ACC112 (cell line): Measurements from ENCODE around the gene PRR15L.

Experiments
- H2AFZ ChIP-seq: fragments of 200-600 bp; sonication (generic); one replicate; pipeline ENCODE4 v1.6.0; 2017; ENCODE audit warnings: antibody characterized with exemption, low read length; ENCODE audit not compliant: unreplicated experiment
- H3K27ac ChIP-seq: fragments of 200-600 bp; sonication (generic); 2 replicates; pipeline ENCODE4 v1.5.1; 2014; ENCODE audit warnings: low read depth, mild to moderate bottlenecking, antibody characterized with exemption, low read length, moderate library complexity
- H3K27me3 ChIP-seq: fragments of 200-600 bp; sonication (generic); 2 replicates; pipeline ENCODE4 v1.6.1; 2014; ENCODE audit warnings: mild to moderate bottlenecking, antibody characterized with exemption, low read length, moderate library complexity, mixed read lengths; ENCODE audit not compliant: insufficient read depth
- H3K36me3 ChIP-seq: fragments of 200-600 bp; sonication (generic); 2 replicates; pipeline ENCODE4 v1.6.1; 2016; ENCODE audit warnings: mild to moderate bottlenecking, antibody characterized with exemption, low read length, moderate library complexity, mixed read lengths; ENCODE audit not compliant: insufficient read depth
- H3K4me1 ChIP-seq: fragments of 200-600 bp; sonication (generic); one replicate; pipeline ENCODE4 v1.6.1; 2016; ENCODE audit warnings: low read length, mixed read lengths; ENCODE audit not compliant: insufficient read depth, unreplicated experiment, control insufficient read depth
- H3K4me3 ChIP-seq: fragments of 200-600 bp; sonication (generic); 2 replicates; pipeline ENCODE4 v1.5.1; 2014; ENCODE audit warnings: mild to moderate bottlenecking, low read depth, low read length
- H3K79me2 ChIP-seq: fragments of 200-600 bp; sonication (generic); one replicate; pipeline ENCODE4 v1.6.0; 2016; ENCODE audit warnings: low read length; ENCODE audit not compliant: control insufficient read depth, unreplicated experiment, insufficient read depth

Gene PRR15L

GRCh38 chr17:47987240-47987835 is 29.7 kb upstream of the PRR15L start:
- no peaks in the 10 kb centered on the region for H3K4me1 ChIP-seq
- H3K27me3 ChIP-seq = no peaks in the 10 kb centered on the region
- H3K27ac ChIP-seq = no peak overlapping the region
- no peak overlapping the region for H2AFZ ChIP-seq
- no peaks in the 10 kb centered on the region for H3K79me2 ChIP-seq
- no peak overlapping the region for H3K4me3 ChIP-seq
- no peaks in the 10 kb centered on the region for H3K36me3 ChIP-seq

GRCh38 chr17:47986520-47986919 is 28.8 kb upstream of the PRR15L start:
- H3K27me3 ChIP-seq = no peaks in the 10 kb centered on the region
- H3K36me3 ChIP-seq = no peaks in the 10 kb centered on the region
- H2AFZ ChIP-seq = no peak overlapping the region
- H3K4me1 ChIP-seq = no peaks in the 10 kb centered on the region
- no peaks in the 10 kb centered on the region for H3K79me2 ChIP-seq
- H3K4me3 ChIP-seq = no peak overlapping the region
- no peak overlapping the region for H3K27ac ChIP-seq

GRCh38 chr17:47983492-47984223 is 26.0 kb upstream of the PRR15L start:
- Histone ChIP-seq H3K79me2 (no peaks in the 10 kb centered on the region), H3K36me3 (0 out of 2 replicates have a peak, but pooled peaks cover 6% of the 10 kb centered on the region), H3K4me3 (no peak overlapping the region), H3K4me1 (no peaks in the 10 kb centered on the region), H3K27ac (no peak overlapping the region), H2AFZ (no peak overlapping the region), H3K27me3 (no peaks in the 10 kb centered on the region)

- Histone ChIP-seq H3K4me1 (no peaks in the 10 kb centered on the region), H3K4me3 (no peak overlapping the region), H3K27me3 (no peaks in the 10 kb centered on the region), H3K36me3 (0 out of 2 replicates have a peak, but pooled peaks cover 8% of the 10 kb centered on the region), H2AFZ (no peak overlapping the region), H3K27ac (no peak overlapping the region), H3K79me2 (no peaks in the 10 kb centered on the region)
These were observed 25.1 kb upstream of the PRR15L start for GRCh38 chr17:47982645-47983390.

GRCh38 chr17:47982091-47982617 is 24.5 kb upstream of the PRR15L start:
- H3K4me1 ChIP-seq = no peaks in the 10 kb centered on the region
- H3K27ac ChIP-seq = no peak overlapping the region
- H3K4me3 ChIP-seq = no peak overlapping the region
- no peaks in the 10 kb centered on the region for H3K27me3 ChIP-seq
- H3K79me2 ChIP-seq = no peaks in the 10 kb centered on the region
- no peak overlapping the region for H2AFZ ChIP-seq
- H3K36me3 ChIP-seq = 0 out of 2 replicates have a peak, but pooled peaks cover 8% of the 10 kb centered on the region

GRCh38 chr17:47981462-47981861 is 23.8 kb upstream of the PRR15L start:
- Histone ChIP-seq H3K79me2 (no peaks in the 10 kb centered on the region), H3K27ac (no peak overlapping the region), H3K27me3 (no peaks in the 10 kb centered on the region), H3K4me3 (no peak overlapping the region), H2AFZ (no peak overlapping the region), H3K36me3 (0 out of 2 replicates have a peak, but pooled peaks cover 8% of the 10 kb centered on the region), H3K4me1 (no peaks in the 10 kb centered on the region)

- H3K4me1 ChIP-seq = no peaks in the 10 kb centered on the region
- no peak overlapping the region for H3K27ac ChIP-seq
- no peaks in the 10 kb centered on the region for H3K79me2 ChIP-seq
- H3K27me3 ChIP-seq = no peaks in the 10 kb centered on the region
- 0 out of 2 replicates have a peak, but pooled peaks cover 8% of the 10 kb centered on the region for H3K36me3 ChIP-seq
- H3K4me3 ChIP-seq = no peak overlapping the region
- H2AFZ ChIP-seq = no peak overlapping the region
These were observed 22.9 kb upstream of the PRR15L start for GRCh38 chr17:47980541-47980940.

GRCh38 chr17:47978324-47978723 is 20.6 kb upstream of the PRR15L start:
- Histone ChIP-seq H3K4me1 (no peaks in the 10 kb centered on the region), H2AFZ (no peak overlapping the region), H3K79me2 (no peaks in the 10 kb centered on the region), H3K27ac (no peak overlapping the region), H3K36me3 (0 out of 2 replicates have a peak, but pooled peaks cover 8% of the 10 kb centered on the region), H3K4me3 (no peak overlapping the region), H3K27me3 (no peaks in the 10 kb centered on the region)

GRCh38 chr17:47975823-47976205 is 18.1 kb upstream of the PRR15L start:
- Histone ChIP-seq H3K27ac (no peak overlapping the region), H3K4me1 (peaks cover 10% of the 10 kb centered on the region), H2AFZ (no peak overlapping the region), H3K27me3 (no peaks in the 10 kb centered on the region), H3K36me3 (0 out of 2 replicates have a peak, but pooled peaks cover 8% of the 10 kb centered on the region), H3K79me2 (peaks cover 16% of the 10 kb centered on the region), H3K4me3 (no peak overlapping the region)

- 0 out of 2 replicates have a peak, but pooled peaks cover 8% of the 10 kb centered on the region for H3K36me3 ChIP-seq
These were observed 17.6 kb upstream of the PRR15L start for GRCh38 chr17:47975189-47975822.

More at GRCh38 chr17:47975189-47975822, 17.6 kb upstream of the PRR15L start:
- Histone ChIP-seq H3K27ac (no peak overlapping the region), H3K79me2 (peaks cover 16% of the 10 kb centered on the region), H3K4me1 (peaks cover 10% of the 10 kb centered on the region), H2AFZ (no peak overlapping the region), H3K27me3 (no peaks in the 10 kb centered on the region), H3K4me3 (no peak overlapping the region)
